Measurements from ENCODE around the gene TLDC2. TPM values are rescaled to one million over a fixed set of nuclear protein-coding genes. Genes with fewer than 3 reads are reported as not detected.

Gene TLDC2
- total RNA-seq, 1 donor from 2014 or later = not detected

DNA sequence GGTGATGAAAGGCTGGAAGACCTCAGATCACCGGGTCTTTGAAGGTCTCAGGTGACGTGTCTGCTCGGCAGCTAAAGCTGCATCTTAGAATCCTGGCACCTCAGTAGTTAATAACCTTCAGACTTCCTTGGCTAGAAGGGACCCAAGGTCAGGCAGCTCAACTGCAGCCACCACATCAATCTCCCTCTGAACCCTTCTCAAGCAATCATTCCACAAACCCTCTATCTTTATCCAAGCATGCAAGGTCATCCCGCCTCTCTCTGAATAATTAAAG lies 16.7 kb upstream of the TLDC2 start:
- no peak overlapping the region for H3K27ac Mint-ChIP-seq

DNA sequence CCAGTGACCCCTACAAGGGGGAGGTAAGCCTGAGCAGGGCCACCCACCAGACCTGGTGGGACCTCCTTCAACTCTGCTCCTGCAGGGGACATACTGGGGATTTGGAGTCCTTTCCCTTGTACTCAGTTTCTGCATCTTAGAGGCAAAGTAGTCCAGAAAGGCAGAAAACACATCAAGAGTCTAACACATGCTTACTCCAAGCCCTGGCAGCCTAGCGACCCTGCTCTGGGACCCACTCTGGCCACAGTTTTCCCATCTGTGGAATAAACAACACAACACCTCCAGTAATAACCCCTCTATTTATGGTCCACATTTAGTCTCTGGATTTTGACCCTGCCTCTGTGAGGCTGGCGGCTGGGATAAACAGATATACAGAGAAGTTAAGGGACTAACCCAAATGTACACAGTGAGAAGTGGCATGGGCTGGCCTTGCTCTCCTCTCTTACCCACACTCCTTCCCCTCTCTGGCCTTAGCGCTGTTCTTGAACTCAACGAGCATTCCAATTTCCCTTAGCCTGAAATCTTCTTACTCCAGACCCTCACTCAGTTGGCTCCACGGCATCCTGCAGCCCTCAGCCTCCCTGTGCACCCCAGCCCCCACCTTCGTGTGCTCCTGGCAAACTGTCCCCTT lies 16.1 kb upstream of the TLDC2 start:
- Mint-ChIP-seq H3K27ac (peak overlapping the region; percentile 51), H3K36me3 (ENCODE audit: low read depth) (peaks cover 12% of the 10 kb centered on the region), H3K27me3 (no peaks in the 10 kb centered on the region), H3K4me1 (peaks cover 70% of the 10 kb centered on the region), H3K4me3 (no peak overlapping the region), H3K9me3 (no peaks in the 10 kb centered on the region)
- ATAC-seq (ENCODE audit: low read depth) = no peak
- CTCF ChIA-PET = interaction anchor here (0.9 to 4.9 kb wide), 3 partner anchors 51 to 105 kb away, joined by 5 to 37 read pairs (median 6); no protein-coding TSS in a partner anchor
- POLR2A ChIA-PET = no interaction called here
- TF ChIP-seq, protein P1, sequence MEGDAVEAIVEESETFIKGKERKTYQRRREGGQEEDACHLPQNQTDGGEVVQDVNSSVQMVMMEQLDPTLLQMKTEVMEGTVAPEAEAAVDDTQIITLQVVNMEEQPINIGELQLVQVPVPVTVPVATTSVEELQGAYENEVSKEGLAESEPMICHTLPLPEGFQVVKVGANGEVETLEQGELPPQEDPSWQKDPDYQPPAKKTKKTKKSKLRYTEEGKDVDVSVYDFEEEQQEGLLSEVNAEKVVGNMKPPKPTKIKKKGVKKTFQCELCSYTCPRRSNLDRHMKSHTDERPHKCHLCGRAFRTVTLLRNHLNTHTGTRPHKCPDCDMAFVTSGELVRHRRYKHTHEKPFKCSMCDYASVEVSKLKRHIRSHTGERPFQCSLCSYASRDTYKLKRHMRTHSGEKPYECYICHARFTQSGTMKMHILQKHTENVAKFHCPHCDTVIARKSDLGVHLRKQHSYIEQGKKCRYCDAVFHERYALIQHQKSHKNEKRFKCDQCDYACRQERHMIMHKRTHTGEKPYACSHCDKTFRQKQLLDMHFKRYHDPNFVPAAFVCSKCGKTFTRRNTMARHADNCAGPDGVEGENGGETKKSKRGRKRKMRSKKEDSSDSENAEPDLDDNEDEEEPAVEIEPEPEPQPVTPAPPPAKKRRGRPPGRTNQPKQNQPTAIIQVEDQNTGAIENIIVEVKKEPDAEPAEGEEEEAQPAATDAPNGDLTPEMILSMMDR (IDR thresholded peaks at IDR 0.05) = no peak
- DNase-seq = no peak
- intact Hi-C loops (cut with micrococcal nuclease) = loop anchor here (5.0 kb wide), 1 partner anchor 33 kb away; no protein-coding TSS in a partner anchor

More for the DNA sequence above, 16.7 kb upstream of the TLDC2 start:
- Mint-ChIP-seq H3K4me1 (peaks cover 68% of the 10 kb centered on the region), H3K36me3 (ENCODE audit: low read depth) (peaks cover 12% of the 10 kb centered on the region), H3K27me3 (no peaks in the 10 kb centered on the region), H3K4me3 (no peak overlapping the region), H3K9me3 (no peaks in the 10 kb centered on the region)
- TF ChIP-seq, protein P1 (IDR thresholded peaks at IDR 0.05) = no peak
- intact Hi-C loops (cut with micrococcal nuclease) = no loop called here
- CTCF ChIA-PET = interaction anchor here (1.3 kb wide), 1 partner anchor 51 kb away, joined by 6 read pairs; no protein-coding TSS in a partner anchor
- ATAC-seq (ENCODE audit: low read depth) (no peak), DNase-seq (no peak)
- POLR2A ChIA-PET = interaction anchor here (1.0 kb wide), 1 partner anchor 13 kb away, joined by 3 read pairs; no protein-coding TSS in a partner anchor

DNA sequence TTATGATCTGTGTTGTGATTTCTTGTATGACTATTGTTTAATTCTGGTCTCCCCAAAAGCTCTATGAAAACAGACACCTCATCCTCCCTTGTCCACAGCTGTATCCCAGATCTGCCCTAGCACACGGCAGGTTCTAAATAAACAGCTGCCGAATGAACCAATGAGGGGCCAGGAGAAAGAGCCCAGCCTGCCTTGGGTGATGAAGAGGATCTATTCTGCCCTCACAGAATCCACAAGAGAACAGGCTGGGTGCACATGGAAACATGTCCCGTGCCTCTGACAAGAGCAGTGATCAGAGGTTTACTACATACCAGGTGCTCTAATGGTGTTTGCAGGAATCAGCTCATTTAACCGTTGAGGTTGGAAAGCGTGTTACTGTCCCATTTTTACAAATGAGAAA lies 15.6 kb upstream of the TLDC2 start:
- ChIA-PET POLR2A (interaction anchor here (4.3 to 5.2 kb wide), 2 partner anchors 14 to 24 kb away, joined by 44 to 55 read pairs; no protein-coding TSS in a partner anchor), CTCF (interaction anchor here (0.9 to 4.9 kb wide), 2 partner anchors 51 to 105 kb away, joined by 5 to 37 read pairs; no protein-coding TSS in a partner anchor)
- Mint-ChIP-seq H3K4me1 (peaks cover 75% of the 10 kb centered on the region), H3K27me3 (no peaks in the 10 kb centered on the region), H3K4me3 (peak overlapping the region; percentile 17), H3K36me3 (ENCODE audit: low read depth) (peaks cover 12% of the 10 kb centered on the region), H3K27ac (no peak overlapping the region), H3K9me3 (no peaks in the 10 kb centered on the region)
- intact Hi-C loops (cut with micrococcal nuclease) = loop anchor here (5.0 kb wide), 1 partner anchor 33 kb away; no protein-coding TSS in a partner anchor
- DNase-seq (no peak), ATAC-seq (ENCODE audit: low read depth) (no peak)
- TF ChIP-seq, protein P1 (IDR thresholded peaks at IDR 0.05) = no peak

DNA sequence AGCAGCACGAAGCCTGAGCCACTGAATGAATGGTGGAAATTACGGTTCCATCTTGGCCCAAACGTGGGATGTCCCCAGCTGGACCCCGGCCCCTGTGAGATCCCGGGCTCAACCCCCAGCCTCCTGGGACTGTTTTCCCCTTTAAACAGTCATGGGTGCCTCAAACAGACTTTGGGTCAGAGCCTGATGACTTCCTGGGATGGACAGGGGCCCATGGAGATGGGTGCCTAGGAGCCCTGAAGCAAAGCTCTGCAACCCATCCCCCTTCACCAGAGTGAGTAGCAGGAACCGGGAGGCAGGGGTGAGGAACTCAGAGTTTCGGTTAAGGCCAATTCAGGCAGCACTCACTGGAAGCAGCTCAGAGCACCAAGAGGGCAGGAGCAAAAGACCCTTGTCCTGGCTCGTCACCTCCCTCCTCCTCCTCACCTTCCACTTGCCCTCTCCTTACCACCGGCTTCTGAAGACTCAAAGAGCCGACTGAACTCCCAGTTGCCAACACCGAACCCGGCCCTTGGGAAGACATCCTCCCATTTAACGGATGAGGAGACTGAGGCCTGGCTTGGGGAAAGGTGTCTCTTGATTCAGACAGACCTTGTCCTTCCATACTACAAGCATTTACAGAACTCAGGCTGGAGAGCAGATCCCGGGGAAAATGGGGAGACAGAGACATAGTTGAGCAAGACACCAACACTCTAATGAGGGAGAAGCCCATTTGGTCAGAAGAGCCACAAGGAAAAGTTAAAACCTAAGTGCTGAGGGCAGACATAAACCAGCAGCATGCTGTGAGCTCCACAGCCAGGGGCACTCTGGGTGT lies 14.9 kb upstream of the TLDC2 start:
- ChIA-PET CTCF (interaction anchor here (0.9 to 4.9 kb wide), 2 partner anchors 52 to 106 kb away, joined by 5 to 37 read pairs; no protein-coding TSS in a partner anchor), POLR2A (interaction anchor here (4.3 to 5.2 kb wide), 2 partner anchors 15 to 25 kb away, joined by 44 to 55 read pairs; no protein-coding TSS in a partner anchor)
- peaks cover 76% of the 10 kb centered on the region for H3K4me1 Mint-ChIP-seq
- TF ChIP-seq, protein P1 (IDR thresholded peaks at IDR 0.05) = no peak
- ATAC-seq (ENCODE audit: low read depth) = no peak
- no peaks in the 10 kb centered on the region for H3K9me3 Mint-ChIP-seq
- peaks cover 11% of the 10 kb centered on the region for H3K36me3 Mint-ChIP-seq (ENCODE audit: low read depth)
- no peak for DNase-seq
- no peaks in the 10 kb centered on the region for H3K27me3 Mint-ChIP-seq
- intact Hi-C loops (cut with micrococcal nuclease) = loop anchor here (5.0 kb wide), 1 partner anchor 34 kb away; no protein-coding TSS in a partner anchor
- peak overlapping the region; percentile 30 for H3K27ac Mint-ChIP-seq
- peak overlapping the region; percentile 78 for H3K4me3 Mint-ChIP-seq

DNA sequence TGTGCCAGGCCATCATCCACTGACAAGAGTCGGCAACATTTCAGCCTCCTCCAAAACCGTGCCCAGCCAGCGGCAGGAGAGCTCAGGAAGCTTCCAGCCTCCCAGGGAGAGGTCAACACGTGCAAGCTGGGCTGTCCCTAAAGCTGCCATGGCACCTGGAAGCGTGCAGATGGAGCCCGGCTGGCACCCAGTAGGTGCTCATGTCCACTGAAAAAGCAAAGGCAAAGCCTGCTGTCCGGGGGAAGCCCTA lies 14.4 kb upstream of the TLDC2 start:
- ChIA-PET POLR2A (interaction anchor here (0.8 to 5.2 kb wide), 3 partner anchors 15 to 25 kb away, joined by 3 to 55 read pairs (median 44); no protein-coding TSS in a partner anchor), CTCF (interaction anchor here (4.9 kb wide), 1 partner anchor 52 kb away, joined by 37 read pairs; no protein-coding TSS in a partner anchor)
- ATAC-seq (ENCODE audit: low read depth) (no peak), DNase-seq (no peak)
- intact Hi-C loops (cut with micrococcal nuclease) = loop anchor here (5.0 kb wide), 1 partner anchor 34 kb away; no protein-coding TSS in a partner anchor
- TF ChIP-seq, protein P1 (IDR thresholded peaks at IDR 0.05) = no peak
- Mint-ChIP-seq H3K9me3 (no peaks in the 10 kb centered on the region), H3K4me3 (peak overlapping the region; percentile 78), H3K36me3 (ENCODE audit: low read depth) (peaks cover 9% of the 10 kb centered on the region), H3K27me3 (no peaks in the 10 kb centered on the region), H3K27ac (no peak overlapping the region), H3K4me1 (peaks cover 76% of the 10 kb centered on the region)

Measured in activated B cell treated with CpG ODN at 0.5 μM for 24 hours (primary cell).